GM06990 (cell line): ENCODE measurements around the gene MAGI2.

Source experiments
- DNase-seq: peaks from one replicate; pipeline ENCODE4 v3.0.0-alpha.2; 2011; ENCODE audit not compliant: insufficient read length; ENCODE audit errors: extremely low read depth
- H3K27me3 ChIP-seq: replicated peaks from 2 replicates; pipeline ENCODE4 v1.6.0; 2011; ENCODE audit warnings: low read length; ENCODE audit not compliant: control insufficient read depth, insufficient read depth
- H3K36me3 ChIP-seq: 2 replicates; pipeline ENCODE4 v1.5.1; 2011; ENCODE audit warnings: low read length; ENCODE audit not compliant: control insufficient read depth, insufficient read depth
- H3K4me3 ChIP-seq: replicated peaks from 2 replicates; pipeline ENCODE4 v1.5.1; 2011; ENCODE audit warnings: low read depth, mild to moderate bottlenecking, control low read depth, low read length
- TF ChIP-seq, protein P1 (sequence below): IDR thresholded peaks from 2 replicates; pipeline ENCODE4 v1.5.1; 2011; ENCODE audit warnings: low read length, control low read depth, mild to moderate bottlenecking, inconsistent platforms; ENCODE audit not compliant: insufficient read depth, poor library complexity, severe bottlenecking

Gene MAGI2

GRCh38 chr7:79465551-79465950 lies 12.1 kb upstream of the MAGI2 start:
- Histone ChIP-seq H3K36me3 (no peaks in the 10 kb centered on the region), H3K27me3 (no peaks in the 10 kb centered on the region), H3K4me3 (no peak overlapping the region)
- TF ChIP-seq, protein P1, sequence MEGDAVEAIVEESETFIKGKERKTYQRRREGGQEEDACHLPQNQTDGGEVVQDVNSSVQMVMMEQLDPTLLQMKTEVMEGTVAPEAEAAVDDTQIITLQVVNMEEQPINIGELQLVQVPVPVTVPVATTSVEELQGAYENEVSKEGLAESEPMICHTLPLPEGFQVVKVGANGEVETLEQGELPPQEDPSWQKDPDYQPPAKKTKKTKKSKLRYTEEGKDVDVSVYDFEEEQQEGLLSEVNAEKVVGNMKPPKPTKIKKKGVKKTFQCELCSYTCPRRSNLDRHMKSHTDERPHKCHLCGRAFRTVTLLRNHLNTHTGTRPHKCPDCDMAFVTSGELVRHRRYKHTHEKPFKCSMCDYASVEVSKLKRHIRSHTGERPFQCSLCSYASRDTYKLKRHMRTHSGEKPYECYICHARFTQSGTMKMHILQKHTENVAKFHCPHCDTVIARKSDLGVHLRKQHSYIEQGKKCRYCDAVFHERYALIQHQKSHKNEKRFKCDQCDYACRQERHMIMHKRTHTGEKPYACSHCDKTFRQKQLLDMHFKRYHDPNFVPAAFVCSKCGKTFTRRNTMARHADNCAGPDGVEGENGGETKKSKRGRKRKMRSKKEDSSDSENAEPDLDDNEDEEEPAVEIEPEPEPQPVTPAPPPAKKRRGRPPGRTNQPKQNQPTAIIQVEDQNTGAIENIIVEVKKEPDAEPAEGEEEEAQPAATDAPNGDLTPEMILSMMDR: no peak
- DNase-seq: no peak

DNA sequence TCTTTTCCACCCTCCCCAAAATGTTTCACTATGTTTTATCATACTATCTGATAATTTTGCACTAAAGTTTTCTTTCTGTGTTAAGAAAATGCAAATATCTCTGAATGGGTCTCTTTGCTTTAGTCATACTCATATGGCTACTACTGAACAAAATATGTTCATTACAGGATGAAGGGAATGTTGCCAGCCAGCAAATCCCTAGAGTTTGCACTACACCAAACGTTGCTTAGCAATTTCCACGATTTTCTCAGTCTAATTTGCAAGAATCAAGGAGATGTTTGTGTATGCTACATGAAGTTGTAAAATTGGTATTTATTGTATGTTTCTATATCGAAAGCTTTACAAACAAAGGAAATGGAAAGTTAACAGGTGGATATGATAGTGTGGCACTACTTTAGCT lies 10.6 kb upstream of the MAGI2 start:
- H3K27me3 ChIP-seq: no peaks in the 10 kb centered on the region
- TF ChIP-seq, protein P1: no peak
- no peak for DNase-seq
- no peak overlapping the region for H3K4me3 ChIP-seq
- no peaks in the 10 kb centered on the region for H3K36me3 ChIP-seq

DNA sequence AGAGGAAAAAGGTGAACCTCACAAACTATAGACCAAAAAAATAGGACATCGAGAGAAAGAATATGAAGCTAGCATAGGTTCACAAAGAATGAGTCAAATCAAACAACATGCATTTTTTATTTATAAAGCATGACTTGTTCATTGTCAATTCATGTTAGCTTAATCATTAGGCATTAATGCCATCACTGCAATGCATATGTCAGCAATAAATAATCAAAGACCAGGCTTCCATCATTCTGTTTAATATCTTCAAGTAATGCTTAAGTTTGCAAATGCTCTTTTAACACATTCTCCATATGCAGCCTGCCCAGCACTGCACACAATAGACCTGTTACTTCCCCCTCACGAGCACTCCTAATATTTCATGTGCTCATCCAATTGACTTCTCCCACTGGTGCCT lies 8.9 kb upstream of the MAGI2 start:
- TF ChIP-seq, protein P1: no peak
- H3K4me3 ChIP-seq: no peak overlapping the region
- H3K36me3 ChIP-seq: no peaks in the 10 kb centered on the region
- no peak for DNase-seq
- H3K27me3 ChIP-seq: no peaks in the 10 kb centered on the region

GRCh38 chr7:79461660-79462059 lies 8.2 kb upstream of the MAGI2 start:
- no peak overlapping the region for H3K4me3 ChIP-seq
- H3K27me3 ChIP-seq: no peaks in the 10 kb centered on the region
- TF ChIP-seq, protein P1: no peak
- H3K36me3 ChIP-seq: no peaks in the 10 kb centered on the region
- no peak for DNase-seq

DNA sequence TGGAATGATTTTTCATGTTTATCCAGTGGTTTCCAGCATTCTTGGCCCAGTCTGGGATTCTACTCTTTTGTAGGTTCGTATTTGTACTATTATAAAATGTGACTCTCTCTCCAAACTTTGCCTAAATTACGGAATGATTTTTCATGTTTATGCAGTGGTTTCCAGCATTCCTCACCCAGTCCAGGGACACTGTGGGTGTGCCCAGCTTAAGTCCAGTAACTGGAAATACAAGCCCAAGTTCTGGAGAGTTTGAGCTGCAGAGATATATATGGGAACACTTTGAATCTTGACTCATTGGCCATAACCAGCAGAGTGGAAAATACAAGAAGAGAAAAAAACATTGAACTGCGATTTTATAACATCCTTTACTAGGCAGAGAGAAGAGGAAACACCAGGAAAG lies 5.9 kb upstream of the MAGI2 start:
- Histone ChIP-seq H3K36me3 (no peaks in the 10 kb centered on the region), H3K27me3 (no peaks in the 10 kb centered on the region), H3K4me3 (no peak overlapping the region)
- TF ChIP-seq, protein P1: no peak
- DNase-seq: no peak

DNA sequence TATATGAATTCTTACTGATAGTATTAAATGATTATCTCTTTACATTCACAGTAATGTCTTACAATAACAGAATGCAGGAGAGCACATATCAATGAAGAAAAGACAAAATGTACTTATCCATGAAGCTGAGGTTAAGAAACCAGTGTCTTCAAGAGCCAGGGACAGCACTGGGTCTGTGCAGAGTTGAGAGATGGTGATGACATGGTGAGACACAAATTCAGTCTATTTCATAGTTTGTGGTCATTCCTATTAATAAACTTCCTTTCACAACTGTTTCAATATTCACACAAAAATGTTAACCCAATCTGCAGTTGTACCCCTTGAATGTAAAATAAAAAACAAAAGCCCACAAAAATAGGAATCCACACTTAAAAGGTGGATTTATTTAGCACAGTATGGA lies 5.3 kb upstream of the MAGI2 start:
- H3K4me3 ChIP-seq: no peak overlapping the region
- DNase-seq: no peak
- no peaks in the 10 kb centered on the region for H3K27me3 ChIP-seq
- TF ChIP-seq, protein P1: no peak
- H3K36me3 ChIP-seq: no peaks in the 10 kb centered on the region
